ENCODE data around the gene CALM3.

- TF ChIP-seq CTCF (IDR thresholded peaks at IDR 0.05; ENCODE audit: borderline replicate concordance, extremely low read depth, low read length, poor library complexity, severe bottlenecking) (no peak), EZH2 (IDR thresholded peaks at IDR 0.05; ENCODE audit: borderline replicate concordance, low read depth, low read length, severe bottlenecking) (no peak)
Measured at GRCh38 chr19:46648060-46648960, 47.2 kb downstream of the CALM3 start.
